GM18861 (cell line): ENCODE results near the gene TMEM240.
"Not testable (repeated sequence)": the region's sequence is repeated elsewhere in the genome, so short reads cannot be mapped to it uniquely, and the experiment has no call there.

Experiments used
- ATAC-seq: cut with Tn5 transposase; IDR thresholded peaks from one replicate; pipeline ENCODE4 v1.9.1; 2021; ENCODE audit not compliant: unreplicated experiment

Gene TMEM240

GRCh38 chr1:1540818-1541628 is 599 bp upstream of the TMEM240 start:
- no peak for ATAC-seq

- no peak for ATAC-seq
These were observed 924 bp downstream of the TMEM240 start for GRCh38 chr1:1539310-1540089.

GRCh38 chr1:1538989-1539309 is 1.5 kb downstream of the TMEM240 start:
- no peak for ATAC-seq

DNA sequence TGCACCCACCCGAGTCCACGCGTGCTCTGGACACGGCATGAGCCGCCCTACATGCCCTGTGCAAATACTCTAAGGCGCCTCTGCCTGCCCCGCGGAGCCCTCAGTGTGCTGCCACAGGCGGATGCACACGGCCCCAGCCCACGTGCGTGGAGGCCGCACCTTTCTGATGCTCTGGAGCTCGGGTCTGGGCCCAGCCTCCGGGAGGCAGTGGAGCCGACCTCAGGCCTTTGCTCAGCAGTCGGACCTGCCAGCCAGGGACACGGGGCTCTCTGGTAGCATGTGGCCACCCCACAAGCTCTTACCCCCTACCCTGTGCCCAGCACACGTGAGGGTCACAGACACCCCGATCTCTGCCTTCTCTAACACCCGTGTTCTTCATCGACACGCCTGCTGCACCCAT is 2.1 kb downstream of the TMEM240 start:
- no peak for ATAC-seq

DNA sequence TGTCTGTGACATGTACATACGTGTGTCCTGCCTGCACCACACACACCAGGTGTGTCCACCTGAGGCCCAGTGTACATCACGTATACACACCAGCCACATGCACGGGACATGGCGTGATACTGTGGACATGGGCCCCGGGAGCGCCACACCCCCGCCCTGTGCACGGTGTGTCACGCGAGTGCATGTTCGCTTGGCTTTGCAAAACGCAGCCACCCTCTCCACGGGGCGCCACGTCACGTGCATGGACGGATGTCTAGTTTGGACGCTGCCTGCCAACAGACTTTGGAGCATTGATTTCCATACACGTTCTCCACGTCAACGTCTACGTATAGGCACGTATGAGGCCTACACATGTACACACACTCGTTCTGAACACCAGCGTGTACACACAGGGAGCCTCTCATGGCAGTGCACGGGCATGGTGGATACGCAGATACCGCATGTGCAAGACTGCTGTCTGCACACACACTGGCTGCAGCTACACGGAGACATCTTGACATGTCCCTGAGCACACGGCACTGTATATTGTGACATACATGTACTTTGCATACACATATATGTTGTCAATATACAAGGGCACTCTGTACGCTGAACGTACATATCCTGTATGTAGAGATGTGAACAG is 2.7 kb downstream of the TMEM240 start:
- ATAC-seq = no peak

- no peak for ATAC-seq
These were observed 3.4 kb downstream of the TMEM240 start for GRCh38 chr1:1536938-1537546.

DNA sequence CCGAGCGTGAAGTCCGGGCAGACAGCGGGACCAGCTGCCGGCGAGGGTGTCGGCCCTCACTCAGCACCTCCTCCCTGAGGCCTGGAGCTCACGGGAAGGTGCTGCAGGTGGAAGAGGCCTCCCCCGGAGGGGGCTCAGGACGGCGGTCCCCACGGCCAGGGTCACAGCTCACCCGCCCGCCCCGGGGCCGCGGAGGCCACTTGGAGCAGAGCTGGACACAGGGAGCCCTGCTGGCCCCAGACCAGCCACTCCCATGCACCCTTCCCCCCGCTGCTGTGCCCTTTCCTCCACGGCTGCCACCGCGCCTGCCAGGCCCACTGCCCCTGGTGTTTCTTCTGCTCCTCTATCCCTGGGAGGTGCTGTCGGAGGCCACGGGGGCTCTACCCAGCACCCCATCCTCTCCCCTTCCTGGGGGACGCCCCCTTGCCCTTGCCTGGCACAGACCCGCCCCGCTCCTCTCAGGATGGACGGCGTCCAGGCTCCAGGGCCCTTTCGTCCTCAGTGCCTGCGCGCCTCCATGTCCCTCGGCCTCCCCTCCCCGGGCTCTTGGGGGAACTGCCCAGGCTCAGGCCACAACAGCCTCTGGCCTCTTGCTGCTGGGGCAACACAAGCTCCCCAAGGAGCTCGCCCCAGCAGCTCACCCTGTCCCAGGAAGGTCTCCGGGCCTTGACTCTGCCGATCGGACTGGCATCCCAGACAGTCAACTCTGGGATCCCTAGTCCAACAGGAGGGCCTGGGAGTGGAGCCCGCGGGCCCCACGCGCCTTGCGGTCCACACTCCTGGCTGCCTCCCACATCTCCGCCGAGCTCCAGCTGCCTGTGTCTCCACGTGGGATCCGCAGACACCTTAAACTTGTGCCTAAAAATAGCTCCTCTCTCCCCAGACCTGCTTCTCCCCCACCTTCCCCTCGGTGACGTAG is 4.1 kb downstream of the TMEM240 start:
- ATAC-seq = no peak

- no peak for ATAC-seq
These were observed 5.0 kb downstream of the TMEM240 start for GRCh38 chr1:1535201-1536018.

DNA sequence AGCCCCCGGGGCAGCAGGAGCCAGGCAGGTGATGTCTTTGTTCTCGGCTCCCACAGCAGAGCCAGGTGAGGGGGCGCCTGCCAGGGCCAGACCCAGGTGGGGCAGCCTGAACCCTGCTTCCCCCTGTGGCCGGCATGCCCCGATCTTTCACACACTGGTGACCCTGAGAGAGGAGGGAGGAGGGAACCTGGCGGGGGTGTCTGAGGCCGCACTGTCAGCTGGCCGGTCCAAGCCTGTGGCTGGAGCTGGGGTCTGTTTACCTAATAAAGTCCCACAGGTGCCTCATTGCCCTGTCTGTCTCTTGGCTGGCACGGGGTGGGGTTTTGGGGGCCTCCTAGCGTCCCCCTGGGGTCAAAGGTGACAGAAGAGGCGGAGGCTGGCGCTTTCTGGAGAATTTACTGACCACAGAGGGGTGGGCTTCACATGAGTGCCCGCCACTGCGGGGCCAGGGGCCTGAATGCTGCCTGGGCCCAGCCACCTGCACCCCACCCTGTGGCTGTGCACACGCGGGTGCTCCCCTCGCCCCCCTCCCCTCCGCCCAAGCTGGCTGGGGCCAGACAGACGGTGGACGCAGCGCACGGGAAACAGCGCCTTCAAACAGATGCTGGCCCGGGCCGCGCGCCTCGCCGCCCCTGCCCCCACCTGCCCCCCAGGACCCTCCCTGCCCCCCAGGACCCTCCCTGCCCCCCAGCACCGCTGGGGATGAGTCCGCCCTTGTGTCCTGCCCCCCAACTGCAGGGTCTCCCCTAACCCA is 5.8 kb downstream of the TMEM240 start:
- no peak for ATAC-seq

DNA sequence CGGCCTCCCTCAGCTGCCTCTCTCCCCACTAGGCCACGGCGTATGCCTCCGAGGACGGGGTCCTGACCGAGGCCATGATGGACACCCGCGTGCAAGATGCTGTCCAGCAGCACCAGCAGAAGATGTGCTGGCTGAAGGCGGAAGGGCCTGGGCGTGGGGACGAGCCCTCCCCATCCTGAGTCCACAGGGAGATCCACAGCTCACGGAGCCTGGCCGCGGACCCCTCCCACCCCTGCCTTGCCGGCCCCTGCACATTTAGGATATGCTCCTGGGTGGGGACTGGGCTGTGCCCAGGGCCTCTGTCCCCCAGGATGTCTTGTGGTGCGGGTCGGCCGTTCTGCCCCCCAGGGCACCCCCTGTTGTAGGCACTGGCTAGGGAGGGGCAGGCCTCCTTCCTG is 6.5 kb downstream of the TMEM240 start:
- not testable (repeated sequence) for ATAC-seq

DNA sequence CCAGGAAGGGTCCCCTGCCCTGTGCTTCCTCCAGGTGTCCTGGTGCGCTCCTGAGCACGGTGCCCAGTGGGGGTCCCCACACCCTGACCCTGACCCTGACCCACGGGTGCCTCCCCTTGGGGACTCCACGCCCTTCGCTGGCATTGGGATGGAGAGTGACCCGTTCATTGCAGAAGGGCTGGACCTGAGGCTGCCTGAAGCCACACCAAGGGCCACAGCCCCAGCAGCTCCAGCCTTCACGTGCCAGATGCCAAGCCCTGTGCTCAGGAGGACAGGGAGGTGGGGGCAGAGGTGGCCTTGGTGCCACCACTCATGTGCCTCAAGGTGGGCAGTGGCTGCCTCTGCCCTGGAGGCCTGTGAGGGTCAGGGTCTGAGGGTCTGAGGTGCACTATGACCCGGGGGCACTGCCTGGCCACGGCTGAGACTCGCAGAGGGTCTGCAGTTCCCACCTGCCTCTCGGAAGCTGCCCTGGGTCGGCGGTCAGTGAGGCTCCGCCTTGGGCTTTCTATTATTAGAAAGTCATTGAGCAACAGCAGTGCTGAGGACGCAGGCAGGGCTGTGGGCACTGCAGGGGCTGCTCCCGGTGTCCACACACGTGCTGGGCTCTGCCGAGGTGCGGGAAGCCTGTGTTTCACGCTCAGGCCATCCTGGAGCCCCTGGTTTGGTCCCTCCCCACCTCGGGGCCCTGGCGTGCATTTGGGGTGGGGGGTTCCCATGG is 7.1 kb downstream of the TMEM240 start:
- not testable (repeated sequence) for ATAC-seq

- no peak for ATAC-seq
These were observed 8.5 kb downstream of the TMEM240 start for GRCh38 chr1:1531947-1532346.

DNA sequence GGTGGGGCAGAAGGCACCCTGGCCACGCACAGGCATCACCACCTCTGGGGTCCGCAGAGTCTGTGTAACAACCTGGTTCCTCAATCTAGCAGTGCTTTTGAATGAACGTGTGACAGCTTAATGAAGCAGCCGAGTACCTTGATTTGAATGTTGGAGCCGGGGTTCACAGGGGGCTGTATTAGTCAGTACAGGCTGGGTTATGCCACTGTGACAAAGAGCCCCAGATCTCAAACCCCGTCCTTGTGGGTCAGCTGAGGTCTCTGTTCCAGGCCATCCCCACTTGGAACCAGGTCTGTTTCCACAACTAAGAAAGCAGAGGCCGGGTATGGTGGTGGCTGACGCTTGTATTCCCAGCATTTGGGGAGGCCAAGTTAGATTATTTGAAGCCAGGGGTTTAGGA is 10.5 kb downstream of the TMEM240 start:
- no peak for ATAC-seq

DNA sequence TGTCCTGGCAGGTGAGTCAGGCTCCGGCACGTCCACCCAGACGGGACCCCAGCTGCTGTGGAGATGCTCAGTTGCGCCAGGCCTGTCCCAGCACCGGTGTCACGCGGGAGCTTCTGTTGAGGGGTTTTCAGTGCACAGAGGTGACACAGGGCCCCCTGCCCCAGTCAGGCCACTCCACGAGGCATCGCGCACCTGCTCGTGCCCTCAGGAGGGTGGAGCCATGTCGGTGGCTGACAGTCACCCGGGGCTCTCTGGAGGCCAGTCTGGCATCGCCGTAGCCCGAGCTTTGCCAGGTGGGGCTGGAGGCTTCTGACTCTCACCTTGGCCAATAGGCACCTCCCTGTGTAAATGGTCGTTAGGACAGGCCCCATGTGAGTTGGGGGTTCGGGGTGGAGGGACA is 11.1 kb downstream of the TMEM240 start:
- no peak for ATAC-seq

GRCh38 chr1:1528301-1529267 is 11.8 kb downstream of the TMEM240 start:
- no peak for ATAC-seq

GRCh38 chr1:1527092-1527816 is 13.2 kb downstream of the TMEM240 start:
- ATAC-seq = no peak

GRCh38 chr1:1526476-1526875 is 13.9 kb downstream of the TMEM240 start:
- ATAC-seq = not testable (repeated sequence)
